SH-SY5Y (cell line): Measurements from ENCODE around the gene TMEM234.

Experiments
- GATA2 ChIP-seq: IDR thresholded peaks from 2 replicates; pipeline ENCODE4 v1.6.1; 2011; ENCODE audit warnings: mild to moderate bottlenecking, low read depth, low read length
- GATA3 ChIP-seq: IDR thresholded peaks from 2 replicates; pipeline ENCODE4 v1.6.1; 2011; ENCODE audit warnings: low read depth, mild to moderate bottlenecking, low read length, moderate library complexity

DNA sequence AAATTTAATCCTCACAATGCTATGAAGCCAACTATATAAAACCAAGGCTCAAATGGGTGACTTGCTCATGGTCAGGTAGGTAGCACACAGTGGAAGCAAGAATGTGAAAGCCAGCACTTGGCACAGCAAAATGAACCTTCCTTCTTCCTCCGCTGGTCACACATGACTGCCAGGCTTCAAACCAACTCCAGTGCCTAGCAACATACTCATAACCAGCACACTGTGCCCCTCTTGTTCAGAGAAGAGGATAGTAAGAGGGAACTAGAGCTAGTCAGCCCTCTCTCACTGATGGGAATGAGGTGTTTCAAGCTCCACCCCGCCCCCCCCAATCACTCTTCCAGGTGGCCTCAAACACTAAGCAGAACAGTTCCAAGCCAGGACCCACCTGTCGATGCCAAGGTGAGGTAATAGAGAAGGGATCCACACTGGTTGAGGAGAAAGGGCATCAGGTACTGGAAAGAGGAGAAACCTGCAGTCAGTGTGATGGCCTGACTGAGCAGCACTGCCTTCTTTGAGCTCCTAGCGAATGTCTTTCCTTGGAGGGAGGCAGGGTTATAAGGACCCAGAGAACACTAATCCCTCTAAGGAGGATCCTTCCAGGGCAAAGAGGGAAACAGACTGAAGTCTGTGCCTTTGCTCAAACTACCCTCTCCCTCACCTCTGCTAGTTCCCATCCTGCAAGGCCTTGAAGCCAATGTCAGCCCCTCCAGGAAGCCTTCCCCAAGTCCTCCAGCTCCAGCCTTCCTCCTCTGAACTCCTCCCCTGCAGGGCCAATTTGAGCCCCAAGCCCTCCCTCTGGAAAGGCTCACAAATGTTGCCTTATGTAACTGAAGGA is 1.2 kb downstream of the TMEM234 start:
- no peak for TF ChIP-seq GATA2
- no peak for TF ChIP-seq GATA3
